SU-DHL-6 (cell line): ENCODE measurements around the gene CLMN.

Experiments used
- CTCF ChIP-seq: fragments of 200-600 bp; sonication (generic); IDR thresholded peaks from one replicate; pipeline ENCODE4 v1.5.1; 2017; ENCODE audit warnings: antibody characterized with exemption, mild to moderate bottlenecking, low read length, moderate library complexity; ENCODE audit not compliant: insufficient read depth, poor library complexity, severe bottlenecking
- EZH2phosphoT487 ChIP-seq: fragments of 200-600 bp; sonication (generic), shearing (Covaris generic); conservative IDR thresholded peaks from 2 replicates; pipeline ENCODE4 v1.6.1; 2018; ENCODE audit warnings: mild to moderate bottlenecking, antibody characterized with exemption, low read length, moderate library complexity, mixed read lengths

- no peak for TF ChIP-seq EZH2phosphoT487
- no peak for TF ChIP-seq CTCF
Observed at GRCh38 chr14:95305940-95306339, 13.8 kb downstream of the CLMN start.
